Karpas-422 (cell line): Measurements from ENCODE around the gene TPTE. TPM values are rescaled to one million over a fixed set of nuclear protein-coding genes. Genes with fewer than 3 reads are reported as not detected.
"Not testable (repeated sequence)": the region's sequence is repeated elsewhere in the genome, so short reads cannot be mapped to it uniquely, and the experiment has no call there.

Experiments
- DNase-seq: peaks from one replicate; pipeline ENCODE4 v3.0.0-alpha.2; 2015
- H2AFZ ChIP-seq: fragments of 200-600 bp; sonication (generic); 2 replicates; pipeline ENCODE4 v1.6.1; 2014; ENCODE audit warnings: antibody characterized with exemption, low read length, mixed read lengths
- H3K27ac ChIP-seq: fragments of 200-600 bp; sonication (generic); 2 replicates; pipeline ENCODE4 v1.5.1; 2014; ENCODE audit warnings: mild to moderate bottlenecking, low read length, moderate library complexity
- H3K27me3 ChIP-seq: fragments of 200-600 bp; sonication (generic); 2 replicates; pipeline ENCODE4 v1.6.1; 2014; ENCODE audit warnings: low read length, mixed read lengths
- H3K36me3 ChIP-seq: fragments of 200-600 bp; sonication (generic); 2 replicates; pipeline ENCODE4 v1.6.1; 2014; ENCODE audit warnings: low read length, mixed read lengths; ENCODE audit not compliant: insufficient read depth
- H3K4me1 ChIP-seq: fragments of 200-600 bp; sonication (generic); 2 replicates; pipeline ENCODE4 v1.6.1; 2014; ENCODE audit warnings: mild to moderate bottlenecking, low read length, mixed read lengths
- H3K4me2 ChIP-seq: fragments of 200-600 bp; sonication (generic); 2 replicates; pipeline ENCODE4 v1.6.1; 2014; ENCODE audit warnings: low read length, low read depth, mild to moderate bottlenecking; ENCODE audit not compliant: poor library complexity, severe bottlenecking
- H3K4me3 ChIP-seq: fragments of 200-600 bp; sonication (generic); 2 replicates; pipeline ENCODE4 v1.5.1; 2014; ENCODE audit warnings: mild to moderate bottlenecking, antibody characterized with exemption, low read length, mixed read lengths
- H3K79me2 ChIP-seq: fragments of 200-600 bp; sonication (generic); 2 replicates; pipeline ENCODE4 v1.6.1; 2014; ENCODE audit warnings: mild to moderate bottlenecking, low read length, mixed read lengths
- H3K9ac ChIP-seq: fragments of 200-600 bp; sonication (generic); 2 replicates; pipeline ENCODE4 v1.6.0; 2014; ENCODE audit warnings: low read length
- H3K9me2 ChIP-seq: fragments of 200-600 bp; sonication (generic), shearing (Covaris generic); replicated peaks from 2 replicates; pipeline ENCODE4 v1.6.0; 2014; ENCODE audit warnings: mild to moderate bottlenecking, low read length, moderate library complexity; ENCODE audit not compliant: insufficient read depth
- H3K9me3 ChIP-seq: fragments of 300-700, 200-600 bp; sonication (generic); 2 replicates; pipeline ENCODE4 v1.6.1; 2014; ENCODE audit warnings: low read length, mixed read lengths
- H4K20me1 ChIP-seq: fragments of 200-600 bp; sonication (generic); 2 replicates; pipeline ENCODE4 v1.6.1; 2014; ENCODE audit warnings: mild to moderate bottlenecking, antibody characterized with exemption, low read length, low read depth; ENCODE audit not compliant: insufficient read depth
- total RNA-seq: library from RNA; depleted of rRNA; stranded (reverse); fragments of >200 nt; shearing (Covaris generic); gene quantifications from 2 replicates; pipeline ENCODE4 v1.2.3, GENCODE V29; 2014; ENCODE audit warnings: low replicate concordance; rRNA removed

Gene TPTE
- not detected in 2 replicates for total RNA-seq

DNA sequence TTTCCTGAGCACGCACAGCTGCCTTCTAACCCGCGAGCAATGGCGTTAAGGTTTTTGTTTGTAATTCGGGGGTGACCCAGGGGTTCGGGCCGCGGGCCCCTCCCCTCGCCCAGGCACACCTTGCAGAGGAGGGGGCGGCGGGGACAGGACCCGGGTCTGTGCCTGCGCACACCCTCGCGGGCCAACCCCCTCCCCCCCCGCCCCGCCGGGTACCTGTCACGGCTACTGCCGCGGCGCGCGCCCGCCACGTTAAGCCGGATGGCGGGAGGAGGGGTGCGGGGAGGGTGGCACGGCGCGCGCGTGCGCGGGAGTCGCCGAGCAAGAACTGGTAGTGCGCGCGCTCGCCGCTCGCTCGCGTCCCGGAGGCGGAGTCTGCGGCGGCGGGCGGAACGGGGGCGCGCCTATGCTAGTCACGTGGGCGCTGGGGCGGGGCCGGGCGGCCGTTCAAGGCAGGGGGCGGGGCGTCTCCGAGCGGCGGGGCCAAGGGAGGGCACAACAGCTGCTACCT is at the start of gene TPTE:
Gene TPTE, plus strand, starts transcription at position 493 of the 508 bp plus-strand sequence. CDS start 17,141 bp downstream, outside the sequence.
- no peaks in the 10 kb centered on the region for H3K36me3 ChIP-seq
- H3K9ac ChIP-seq = no peak within 1 kb of the TSS
- no peaks in the 10 kb centered on the region for H3K27me3 ChIP-seq
- no peaks in the 10 kb centered on the region for H4K20me1 ChIP-seq
- H3K4me1 ChIP-seq = no peaks in the 10 kb centered on the region
- peaks cover 33% of the 10 kb centered on the region for H3K9me3 ChIP-seq
- no peak within 1 kb of the TSS for H3K27ac ChIP-seq
- no peaks in the 10 kb centered on the region for H3K79me2 ChIP-seq
- no peak for DNase-seq
- no peak within 1 kb of the TSS for H3K4me2 ChIP-seq
- no peak within 1 kb of the TSS for H2AFZ ChIP-seq
- H3K4me3 ChIP-seq = no peak within 1 kb of the TSS
- no peaks in the 10 kb centered on the region for H3K9me2 ChIP-seq

DNA sequence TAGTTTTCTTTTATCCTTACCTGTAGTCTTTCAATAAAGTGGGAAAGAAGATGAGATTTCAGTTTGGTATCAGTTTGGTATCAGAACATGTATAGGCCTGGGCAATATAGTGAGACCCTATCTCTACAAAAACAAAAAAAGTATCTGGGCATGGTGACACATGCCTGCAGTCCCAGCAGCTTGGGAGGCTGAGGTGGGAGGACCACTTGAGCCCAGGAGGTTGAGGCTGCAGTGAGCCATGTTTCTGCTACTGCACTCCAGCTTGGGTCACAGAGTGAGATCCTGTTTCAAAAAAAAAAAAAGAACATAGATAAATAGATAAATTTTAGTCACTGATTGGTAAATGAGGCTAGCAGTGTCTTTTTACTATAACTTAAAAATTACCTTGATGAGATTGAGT is 49.4 kb upstream of the TPTE start:
- H3K27me3 ChIP-seq, H3K9me3 ChIP-seq, H3K9ac ChIP-seq, H3K79me2 ChIP-seq, H2AFZ ChIP-seq, H4K20me1 ChIP-seq, H3K27ac ChIP-seq, H3K9me2 ChIP-seq, H3K36me3 ChIP-seq, H3K4me2 ChIP-seq, H3K4me1 ChIP-seq, H3K4me3 ChIP-seq: not testable (repeated sequence)
- DNase-seq = peak; percentile 36

DNA sequence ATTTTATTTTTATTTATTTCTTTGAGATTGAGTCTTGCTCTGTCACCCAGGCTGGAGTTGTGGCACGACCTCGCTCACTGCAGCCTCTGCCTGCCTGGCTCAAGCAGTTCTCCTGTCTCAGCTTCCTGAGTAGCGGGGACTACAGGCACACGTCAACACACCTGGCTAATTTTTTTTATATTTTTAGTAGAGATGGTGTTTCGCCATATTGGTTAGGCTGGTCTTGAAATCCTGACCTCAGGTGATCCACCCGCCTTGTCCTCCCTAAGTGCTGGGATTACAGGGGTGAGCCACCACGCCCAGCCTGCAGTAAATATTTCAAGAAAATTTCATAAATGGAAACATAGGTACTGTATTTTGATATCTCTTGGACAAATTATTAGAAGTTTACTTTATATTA is 43.6 kb upstream of the TPTE start:
- H3K9ac ChIP-seq, DNase-seq, H3K79me2 ChIP-seq, H3K4me3 ChIP-seq, H4K20me1 ChIP-seq, H3K9me3 ChIP-seq, H3K27ac ChIP-seq, H3K4me2 ChIP-seq, H3K4me1 ChIP-seq, H3K9me2 ChIP-seq, H2AFZ ChIP-seq, H3K36me3 ChIP-seq, H3K27me3 ChIP-seq: not testable (repeated sequence)

DNA sequence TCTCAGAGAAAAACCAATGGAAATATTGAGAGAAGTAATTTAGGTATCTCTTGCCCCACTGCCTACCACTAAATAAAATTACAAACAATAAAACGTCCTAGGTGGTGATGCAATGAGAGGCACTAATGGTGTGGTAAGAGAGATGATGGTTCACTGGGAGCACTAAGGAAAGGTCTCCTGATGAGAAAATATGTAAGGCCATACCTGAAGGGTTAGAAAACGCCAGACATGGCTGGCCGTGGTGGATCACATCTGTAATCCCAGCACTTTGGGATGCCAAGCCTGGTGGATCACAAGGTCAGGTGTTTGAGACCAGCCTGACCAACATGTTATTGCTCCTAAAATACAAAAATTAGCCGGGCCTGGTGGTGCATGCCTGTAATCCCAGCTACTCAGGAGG is 41.5 kb upstream of the TPTE start:
- H3K27me3 ChIP-seq, H3K27ac ChIP-seq, H3K36me3 ChIP-seq, H3K4me2 ChIP-seq, H3K79me2 ChIP-seq, H3K4me1 ChIP-seq, H3K9me2 ChIP-seq, H3K4me3 ChIP-seq, DNase-seq, H4K20me1 ChIP-seq, H3K9ac ChIP-seq, H2AFZ ChIP-seq, H3K9me3 ChIP-seq: not testable (repeated sequence)

DNA sequence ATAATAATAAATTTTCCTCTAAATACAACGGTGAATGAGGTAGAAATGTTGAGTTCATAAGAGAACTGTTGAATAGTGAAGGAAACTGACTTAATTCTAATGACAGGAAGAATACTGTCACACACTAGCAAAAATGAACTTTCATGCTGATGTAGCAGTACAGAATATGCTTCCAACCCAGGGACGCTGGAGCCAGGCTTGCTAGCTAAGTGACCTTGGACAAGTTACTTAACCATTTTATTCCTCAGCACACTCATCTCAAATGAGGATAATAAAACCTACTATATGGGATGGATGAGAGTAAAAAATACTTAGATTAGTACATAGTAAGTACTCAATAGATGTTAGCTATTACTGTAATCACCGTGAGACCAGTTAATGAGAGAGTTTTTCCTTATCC is 36.5 kb upstream of the TPTE start:
- not testable (repeated sequence) for H3K79me2 ChIP-seq, H3K27me3 ChIP-seq, H3K36me3 ChIP-seq, H3K4me2 ChIP-seq, H3K9me3 ChIP-seq, H2AFZ ChIP-seq, H3K9ac ChIP-seq, H3K4me1 ChIP-seq, H3K27ac ChIP-seq, DNase-seq, H3K4me3 ChIP-seq, H4K20me1 ChIP-seq, H3K9me2 ChIP-seq

DNA sequence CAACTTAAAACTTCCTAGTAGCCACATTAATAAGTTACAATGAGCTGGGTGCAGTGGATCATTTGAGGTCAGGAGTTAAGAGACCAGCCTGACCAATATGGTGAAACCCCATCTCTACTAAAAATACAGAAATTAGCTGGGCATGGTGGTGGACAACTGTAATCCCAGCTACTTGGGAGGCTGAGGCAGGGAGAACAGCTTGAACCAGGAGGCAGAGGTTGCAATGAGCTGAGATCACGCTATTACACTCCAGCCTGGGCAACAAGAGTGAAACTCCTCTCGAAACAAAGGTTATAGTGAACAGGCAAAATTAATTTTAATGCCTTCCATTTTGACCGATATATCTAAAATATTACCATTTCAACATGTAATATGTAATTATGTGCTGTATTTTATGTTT is 30.9 kb upstream of the TPTE start:
- DNase-seq, H3K4me2 ChIP-seq, H3K4me3 ChIP-seq, H2AFZ ChIP-seq, H3K9me3 ChIP-seq, H3K36me3 ChIP-seq, H3K27ac ChIP-seq, H3K79me2 ChIP-seq, H3K9ac ChIP-seq, H3K4me1 ChIP-seq, H4K20me1 ChIP-seq, H3K27me3 ChIP-seq, H3K9me2 ChIP-seq: not testable (repeated sequence)

DNA sequence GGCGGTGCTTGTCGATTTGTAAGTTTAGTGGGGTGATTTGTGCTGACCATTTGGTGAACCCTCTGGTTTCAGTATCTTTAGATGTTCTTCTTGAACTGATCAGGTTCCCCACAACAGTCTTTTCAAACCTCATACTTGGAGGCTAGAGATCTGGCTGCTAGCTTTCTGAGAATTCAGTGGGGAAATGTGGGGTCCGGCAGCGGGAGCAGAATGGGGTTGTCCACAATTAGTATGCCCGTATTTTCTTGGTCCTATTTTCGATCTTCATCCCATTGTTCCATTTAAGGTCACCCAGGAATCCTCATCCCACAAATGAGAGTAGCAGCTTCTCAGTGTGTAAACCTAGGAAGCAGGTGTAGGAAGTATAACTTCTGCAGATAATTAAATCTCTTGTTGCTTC is 10.3 kb upstream of the TPTE start:
- H3K79me2 ChIP-seq = no peaks in the 10 kb centered on the region
- H3K4me3 ChIP-seq = no peak overlapping the region
- H2AFZ ChIP-seq = no peak overlapping the region
- H3K36me3 ChIP-seq = no peaks in the 10 kb centered on the region
- H3K4me2 ChIP-seq = no peak overlapping the region
- H3K4me1 ChIP-seq = no peaks in the 10 kb centered on the region
- H3K9me3 ChIP-seq = peaks cover 20% of the 10 kb centered on the region
- H4K20me1 ChIP-seq = no peaks in the 10 kb centered on the region
- no peak overlapping the region for H3K27ac ChIP-seq
- H3K9ac ChIP-seq = no peak overlapping the region
- no peak for DNase-seq
- no peaks in the 10 kb centered on the region for H3K27me3 ChIP-seq
- H3K9me2 ChIP-seq = no peaks in the 10 kb centered on the region

GRCh38 chr21:10516889-10517288 is 4.5 kb upstream of the TPTE start:
- H3K27me3 ChIP-seq, H3K4me3 ChIP-seq, H3K36me3 ChIP-seq, H3K9me2 ChIP-seq, H2AFZ ChIP-seq, H3K79me2 ChIP-seq, H3K27ac ChIP-seq, H3K4me1 ChIP-seq, DNase-seq, H3K9ac ChIP-seq, H4K20me1 ChIP-seq, H3K4me2 ChIP-seq: not testable (repeated sequence)
- H3K9me3 ChIP-seq = peaks cover 28% of the 10 kb centered on the region

DNA sequence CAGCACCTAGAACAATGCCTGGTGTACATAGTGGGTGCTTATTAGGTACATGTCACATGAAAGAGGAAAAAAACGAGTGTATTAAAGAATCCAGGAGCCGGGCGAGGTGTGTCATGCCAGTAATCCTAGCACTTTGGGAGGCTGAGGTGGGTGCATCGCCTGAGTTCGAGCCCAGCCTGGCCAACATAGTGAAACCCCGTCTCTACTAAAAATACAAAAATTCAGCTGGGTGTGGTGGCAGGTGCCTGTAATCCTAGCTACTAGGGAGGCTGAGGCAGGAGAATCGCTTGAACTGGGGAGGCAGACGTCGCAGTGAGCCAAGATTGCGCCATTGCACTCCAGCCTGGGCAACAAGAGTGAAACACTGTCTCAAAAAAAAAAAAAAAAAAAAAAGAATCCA is 3.5 kb upstream of the TPTE start:
- not testable (repeated sequence) for H4K20me1 ChIP-seq, H2AFZ ChIP-seq, H3K27me3 ChIP-seq, H3K4me2 ChIP-seq, H3K4me3 ChIP-seq, H3K4me1 ChIP-seq, H3K27ac ChIP-seq, H3K9me2 ChIP-seq, H3K79me2 ChIP-seq, DNase-seq, H3K36me3 ChIP-seq, H3K9ac ChIP-seq
- H3K9me3 ChIP-seq = peaks cover 33% of the 10 kb centered on the region
